ENCODE data around the gene ITPRID2.

Gene ITPRID2

DNA sequence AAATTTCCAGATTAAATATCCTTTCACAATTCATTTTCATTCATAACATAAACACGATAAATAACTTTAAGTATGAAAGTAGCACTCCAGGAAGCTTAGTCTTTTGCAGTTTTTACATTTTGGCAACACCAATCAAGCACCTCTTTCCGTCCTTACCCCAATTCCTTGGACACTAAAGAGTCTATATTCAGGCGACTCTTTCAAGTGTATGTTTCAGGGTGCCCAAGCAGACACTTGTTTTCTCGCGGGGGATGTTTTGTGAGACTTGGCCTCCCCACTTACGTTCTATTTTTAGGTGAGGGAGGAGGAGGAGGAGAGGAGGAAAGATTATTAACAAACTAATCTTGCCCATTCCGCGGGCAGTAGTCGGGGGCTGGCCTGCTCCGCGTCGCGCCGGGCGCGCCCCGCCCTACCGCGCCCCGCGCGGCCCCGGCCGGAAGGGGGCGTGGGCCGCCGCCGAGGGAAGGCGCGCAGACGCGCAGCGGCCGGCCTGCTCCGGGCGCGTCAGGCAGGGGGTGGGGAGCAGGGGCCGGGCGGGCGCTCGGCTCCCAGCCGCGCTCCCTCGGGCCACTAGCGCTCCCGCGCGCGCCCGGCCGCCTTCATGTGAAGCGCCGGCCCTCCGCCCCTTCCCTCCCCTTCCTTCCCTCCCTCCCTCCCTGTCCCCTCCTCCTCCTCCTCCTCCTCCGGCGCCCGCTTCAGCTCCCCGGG lies at the start of gene ITPRID2:
TSS of gene ITPRID2 (plus strand) at position 473 of the 708 bp plus-strand sequence. CDS start 337 bp downstream, outside the sequence.
- DNase-seq (ENCODE audit: low spot score): peak; percentile 89

DNA sequence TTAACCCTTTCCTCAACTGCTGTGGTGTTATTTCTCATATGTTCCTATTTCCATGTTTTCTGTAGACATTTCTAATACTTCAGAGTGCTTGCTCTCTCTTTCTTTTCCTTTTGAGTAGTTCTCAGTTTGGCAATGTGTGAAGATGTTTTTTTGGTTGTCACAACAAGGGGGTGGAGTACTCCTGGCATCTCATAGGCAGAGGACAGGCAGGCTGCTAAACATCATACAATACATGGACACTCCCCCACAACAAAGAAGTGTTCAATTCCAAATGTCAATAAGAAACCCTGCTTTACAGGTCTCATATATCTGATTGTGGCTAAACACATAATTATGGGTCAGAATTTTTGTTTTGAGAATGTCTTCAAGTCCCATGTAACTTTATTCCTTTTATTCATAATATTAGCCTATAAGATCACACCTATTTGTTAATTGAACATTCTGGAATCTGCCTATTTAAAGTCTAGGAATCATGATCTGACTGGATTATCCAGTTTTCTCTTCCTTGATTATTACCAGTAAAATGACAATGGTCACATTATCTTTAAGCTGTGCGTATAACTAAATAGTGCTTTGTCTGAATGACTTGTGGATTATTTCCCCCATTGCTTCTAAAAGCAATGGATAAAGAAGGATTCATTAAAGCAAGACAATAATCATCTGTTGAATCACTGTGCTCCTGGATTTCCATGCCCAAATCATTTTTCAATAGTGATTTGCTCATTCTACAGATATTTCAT lies 46.8 kb upstream of the ITPRID2 start:
- peak; percentile 22 for DNase-seq (ENCODE audit: low spot score)

DNA sequence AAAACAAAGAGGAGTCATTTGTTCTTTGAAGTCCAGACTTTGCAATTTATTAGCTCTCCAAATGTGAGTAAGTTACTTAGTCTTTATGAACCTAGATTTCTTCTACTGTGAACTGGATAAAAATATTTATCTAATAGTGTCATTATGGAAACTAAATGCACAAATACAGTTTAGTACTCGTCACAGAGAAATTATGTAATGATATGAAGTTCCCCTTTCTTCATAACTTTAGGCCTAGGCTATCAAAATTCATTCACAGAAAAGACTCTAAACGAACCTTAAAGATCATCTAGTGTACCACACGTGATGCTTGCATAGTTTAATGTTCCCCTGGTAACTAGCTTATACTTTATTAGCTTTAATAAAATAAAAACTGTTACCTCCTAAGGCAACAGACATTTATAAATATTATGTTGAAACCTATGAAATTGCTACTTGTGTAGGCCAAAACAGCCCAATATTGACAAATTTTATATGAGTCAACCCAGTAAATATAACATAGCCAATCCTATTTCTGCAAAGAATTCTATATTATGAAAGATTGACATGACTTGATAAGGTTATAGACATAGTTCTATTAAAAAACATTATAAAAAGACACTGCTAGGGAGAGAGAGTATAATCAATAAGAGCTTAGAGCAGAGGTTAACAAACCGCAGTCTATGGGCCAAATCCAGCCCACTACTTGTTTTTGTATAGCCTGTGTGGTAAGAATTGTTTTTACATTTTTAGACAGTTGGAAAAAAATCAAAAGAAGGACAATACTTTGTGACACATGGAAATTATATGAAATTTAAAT lies 44.9 kb upstream of the ITPRID2 start:
- no peak for DNase-seq (ENCODE audit: low spot score)

DNA sequence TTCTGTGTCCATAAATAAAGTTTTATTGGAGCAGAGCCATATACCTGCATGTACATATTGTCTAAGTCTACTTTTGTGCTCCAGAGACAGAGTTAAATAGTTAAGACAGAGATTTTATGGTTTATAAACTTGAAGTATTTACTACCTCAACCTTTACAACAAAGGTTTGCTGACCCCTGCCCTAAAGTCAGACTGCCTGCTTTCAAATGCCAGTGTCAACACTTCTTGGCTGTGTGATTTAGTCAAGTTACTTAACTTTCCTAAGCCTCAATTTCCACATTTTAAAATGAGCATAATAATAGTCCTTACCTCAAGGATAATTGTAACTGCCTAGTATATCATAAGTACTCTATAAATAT lies 44.4 kb upstream of the ITPRID2 start:
- no peak for DNase-seq (ENCODE audit: low spot score)

DNA sequence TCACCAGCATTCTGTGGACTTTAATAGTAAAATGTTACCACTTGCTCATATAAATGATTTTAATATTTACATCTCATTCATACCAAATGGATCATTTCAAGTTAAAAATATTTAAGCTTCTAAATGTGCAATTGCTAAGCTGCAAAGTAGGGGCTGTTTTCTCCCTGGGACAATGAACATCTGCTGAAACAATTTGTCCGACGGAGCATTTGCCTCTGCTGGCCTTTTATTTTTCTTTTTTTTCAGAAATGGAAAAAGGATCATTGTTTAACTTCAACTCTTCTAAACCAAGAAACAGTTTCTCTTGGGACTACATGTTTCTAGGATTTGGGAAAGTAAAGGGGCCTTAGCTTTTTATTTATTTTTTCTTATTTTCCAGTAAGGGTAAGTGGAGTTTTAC lies 43.8 kb upstream of the ITPRID2 start:
- no peak for DNase-seq (ENCODE audit: low spot score)

DNA sequence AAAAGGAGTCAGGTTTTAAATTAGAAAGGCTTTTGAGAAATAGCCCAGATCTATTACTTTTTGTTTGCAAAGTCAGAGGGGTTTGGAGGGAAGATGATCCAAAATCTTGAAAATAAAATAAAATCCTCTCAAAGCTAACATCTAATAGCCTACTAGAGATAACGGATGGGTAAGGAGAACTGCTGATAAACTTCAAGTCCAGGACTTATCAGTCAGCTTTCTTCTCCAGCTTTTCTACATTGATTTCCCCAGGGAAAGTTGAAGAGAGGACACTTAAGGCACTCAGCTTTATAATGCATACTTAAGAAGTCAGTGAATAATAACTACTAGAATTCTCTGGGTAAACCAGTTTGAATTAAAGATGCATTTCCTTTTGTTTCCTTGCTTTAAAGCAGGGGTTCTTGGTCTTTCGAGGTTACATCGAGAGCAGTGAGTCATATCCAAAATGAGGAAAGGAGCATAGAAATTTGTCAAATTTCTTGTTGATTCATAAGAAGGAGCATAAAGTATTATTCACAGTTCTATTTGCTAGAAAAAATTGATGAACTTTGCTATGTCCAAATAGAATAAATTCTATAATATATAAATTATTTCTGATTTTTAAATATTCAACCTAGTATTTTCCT lies 43.2 kb upstream of the ITPRID2 start:
- DNase-seq (ENCODE audit: low spot score): no peak

DNA sequence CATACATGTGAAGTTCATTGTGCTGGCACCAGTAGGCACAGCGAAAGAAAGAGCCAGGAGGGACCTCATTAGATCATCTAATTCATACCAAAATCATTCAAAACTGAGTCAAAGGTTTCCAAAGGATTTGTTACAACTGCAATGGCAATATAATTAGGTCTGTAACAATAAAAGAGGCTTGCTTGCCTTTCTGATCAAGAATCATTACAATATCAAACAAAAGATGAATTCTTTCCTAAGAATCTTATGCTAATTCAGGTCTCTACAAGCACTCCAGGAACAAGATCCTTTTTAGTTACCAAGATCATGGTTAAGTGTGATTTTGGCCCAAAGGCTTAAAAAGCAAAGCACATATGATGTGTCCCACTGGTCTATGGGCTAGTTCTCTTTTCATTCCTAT lies 41.9 kb upstream of the ITPRID2 start:
- no peak for DNase-seq (ENCODE audit: low spot score)

DNA sequence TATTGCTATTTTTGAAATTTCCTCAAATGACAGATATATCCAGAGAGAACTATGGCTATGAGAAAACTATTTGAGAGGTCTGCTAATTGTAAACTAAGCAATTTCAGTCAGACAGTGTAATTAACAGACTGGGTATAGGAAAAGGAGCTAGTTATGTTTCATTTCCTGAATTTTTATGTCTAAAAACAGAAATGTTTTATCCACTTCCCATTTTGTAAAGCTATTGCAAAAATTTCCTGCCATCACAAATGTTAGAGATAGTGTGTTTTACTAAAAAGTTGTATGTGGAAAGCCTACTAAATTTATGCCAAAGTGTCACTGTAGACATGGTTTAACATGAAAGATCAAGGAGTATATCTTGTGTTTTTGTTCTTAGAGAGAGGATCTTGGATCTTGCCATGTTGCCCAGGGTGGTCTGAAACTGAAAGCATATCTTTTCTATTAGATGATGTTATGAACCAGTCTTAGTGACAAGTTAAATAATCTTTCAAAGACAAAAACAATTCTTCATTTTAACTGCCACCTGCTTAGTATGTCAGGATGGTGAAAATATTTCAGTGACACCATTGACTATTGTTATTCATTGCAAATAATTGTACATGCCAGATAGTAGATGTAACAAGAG lies 40.5 kb upstream of the ITPRID2 start:
- DNase-seq (ENCODE audit: low spot score): no peak

DNA sequence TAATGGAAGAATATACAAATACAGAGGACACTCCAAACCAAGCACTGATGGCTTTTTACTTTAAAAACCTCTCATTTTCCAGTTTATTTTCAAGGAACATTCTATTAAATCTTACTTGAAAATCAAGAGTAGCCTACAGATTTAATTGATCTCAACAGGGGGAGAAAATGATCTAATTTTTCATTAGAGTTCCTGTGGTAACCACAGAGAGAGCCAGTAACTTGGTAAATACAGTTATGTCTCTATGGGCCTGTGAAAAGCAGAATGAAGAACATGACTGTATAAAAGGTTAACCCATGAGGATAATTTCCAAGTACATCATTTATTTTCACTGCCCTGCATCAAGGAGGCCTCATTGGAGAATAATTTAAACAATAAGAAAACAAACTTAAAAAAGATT lies 39.8 kb upstream of the ITPRID2 start:
- DNase-seq (ENCODE audit: low spot score): no peak

DNA sequence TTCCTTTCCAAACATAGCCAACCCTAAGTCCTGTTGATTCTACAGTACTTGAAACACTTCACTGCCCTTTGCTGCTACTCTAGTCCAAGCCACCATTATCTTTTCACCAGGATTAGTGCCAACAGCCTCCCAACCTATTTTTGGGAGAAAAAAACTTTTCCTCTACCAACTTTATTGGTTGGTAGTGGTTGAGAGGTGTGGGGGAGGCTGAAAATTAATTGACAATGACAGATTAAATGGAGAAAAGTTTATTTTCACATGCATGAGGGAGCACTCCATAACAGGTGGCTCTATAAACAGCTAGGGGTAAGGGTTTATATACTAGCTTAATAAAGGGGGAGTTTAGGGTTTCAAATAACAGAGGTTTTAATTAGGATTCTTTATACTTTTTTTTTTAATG lies 37.8 kb upstream of the ITPRID2 start:
- DNase-seq (ENCODE audit: low spot score): no peak

DNA sequence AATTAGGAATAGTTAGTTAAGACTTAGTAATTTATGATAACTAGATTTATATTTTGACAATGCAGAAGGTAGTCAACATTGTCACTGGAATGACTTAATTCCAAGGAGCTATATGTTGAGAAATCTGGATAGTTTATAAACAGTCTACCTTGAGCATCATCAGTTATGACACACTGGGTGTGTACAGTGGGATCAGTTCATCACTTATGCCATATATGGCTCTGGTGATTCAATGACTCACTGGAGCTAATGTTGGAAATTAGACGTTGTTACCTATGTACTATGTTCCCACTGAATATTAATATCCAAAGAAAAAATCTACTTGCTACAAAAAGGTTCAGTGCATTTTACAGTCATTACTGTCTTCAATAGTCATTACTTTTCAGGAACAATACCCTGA lies 34.0 kb upstream of the ITPRID2 start:
- no peak for DNase-seq (ENCODE audit: low spot score)

DNA sequence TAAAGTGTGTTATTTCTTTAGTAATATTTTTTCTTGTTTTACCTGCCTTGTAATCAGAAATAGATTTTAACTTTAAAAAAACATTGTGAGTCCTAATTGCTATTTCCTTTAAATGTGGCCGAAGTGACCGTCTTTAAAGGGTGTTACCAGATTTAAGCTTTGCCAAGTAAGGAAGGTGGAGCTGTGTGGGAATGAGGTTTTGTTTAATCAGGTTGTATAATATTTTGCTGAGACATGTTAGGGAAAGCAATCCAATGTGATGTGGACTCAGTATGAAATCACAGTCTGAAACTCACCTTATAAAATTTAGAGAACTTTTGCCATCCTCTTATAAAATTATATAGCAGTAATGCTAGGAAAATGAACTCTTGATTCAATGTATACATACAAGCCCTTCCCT lies 32.9 kb upstream of the ITPRID2 start:
- DNase-seq (ENCODE audit: low spot score): no peak

DNA sequence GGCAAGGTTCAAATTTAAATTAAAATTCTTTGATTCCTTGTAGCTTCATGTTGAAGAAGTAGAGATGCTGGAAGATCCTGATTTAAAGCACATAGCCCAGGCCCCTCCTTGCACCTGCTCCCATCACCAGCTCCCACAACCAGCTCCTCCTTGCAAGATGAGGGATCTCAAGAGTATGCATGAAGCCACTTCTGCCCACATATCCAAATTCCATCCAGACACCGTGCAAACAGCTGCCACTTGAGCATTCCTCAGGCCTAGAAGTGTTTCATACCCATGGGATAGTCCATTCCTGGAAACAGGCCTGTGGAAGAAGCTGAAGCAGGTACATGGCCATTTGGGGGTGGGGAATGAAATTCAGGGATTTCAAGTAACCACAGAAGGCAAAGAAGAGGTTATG lies 32.4 kb upstream of the ITPRID2 start:
- no peak for DNase-seq (ENCODE audit: low spot score)

DNA sequence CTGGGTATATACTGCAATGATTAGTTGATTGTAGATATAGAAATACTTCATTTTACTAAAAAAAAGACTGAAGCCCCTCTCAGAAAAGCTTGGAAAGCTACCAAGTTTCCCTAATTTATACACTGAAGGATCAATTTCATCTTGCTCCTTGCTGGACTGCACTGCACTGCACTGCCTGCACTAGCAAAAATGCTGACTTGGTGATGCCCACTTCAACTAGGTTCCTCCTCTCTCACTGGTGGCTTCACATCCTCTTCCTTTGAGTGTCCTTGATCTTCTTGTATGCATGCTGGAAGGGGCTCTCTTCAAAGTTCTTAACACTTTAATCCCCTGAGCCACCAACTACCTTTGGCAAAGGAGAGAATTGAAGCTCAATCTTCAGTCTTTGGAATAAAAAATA lies 31.7 kb upstream of the ITPRID2 start:
- no peak for DNase-seq (ENCODE audit: low spot score)

DNA sequence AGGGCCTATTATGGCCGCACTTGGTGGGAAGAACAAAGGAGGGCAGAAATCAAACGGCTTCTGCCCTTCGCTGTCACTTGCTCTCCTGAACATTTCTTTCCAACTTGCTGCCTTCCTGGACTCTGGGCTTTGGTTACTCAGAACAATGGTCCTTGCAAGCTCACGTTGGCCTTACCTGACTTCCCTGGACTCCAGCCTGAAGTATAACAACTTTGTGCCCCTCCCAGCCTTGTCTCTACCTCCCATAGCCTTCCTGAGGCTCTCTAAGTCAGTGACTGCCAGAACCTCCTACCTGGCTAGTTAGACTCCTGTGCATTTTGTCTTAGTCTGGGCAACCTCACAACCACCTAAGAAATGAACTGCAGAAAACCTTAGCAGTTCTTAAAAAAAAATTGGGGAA lies 30.2 kb upstream of the ITPRID2 start:
- DNase-seq (ENCODE audit: low spot score): no peak

DNA sequence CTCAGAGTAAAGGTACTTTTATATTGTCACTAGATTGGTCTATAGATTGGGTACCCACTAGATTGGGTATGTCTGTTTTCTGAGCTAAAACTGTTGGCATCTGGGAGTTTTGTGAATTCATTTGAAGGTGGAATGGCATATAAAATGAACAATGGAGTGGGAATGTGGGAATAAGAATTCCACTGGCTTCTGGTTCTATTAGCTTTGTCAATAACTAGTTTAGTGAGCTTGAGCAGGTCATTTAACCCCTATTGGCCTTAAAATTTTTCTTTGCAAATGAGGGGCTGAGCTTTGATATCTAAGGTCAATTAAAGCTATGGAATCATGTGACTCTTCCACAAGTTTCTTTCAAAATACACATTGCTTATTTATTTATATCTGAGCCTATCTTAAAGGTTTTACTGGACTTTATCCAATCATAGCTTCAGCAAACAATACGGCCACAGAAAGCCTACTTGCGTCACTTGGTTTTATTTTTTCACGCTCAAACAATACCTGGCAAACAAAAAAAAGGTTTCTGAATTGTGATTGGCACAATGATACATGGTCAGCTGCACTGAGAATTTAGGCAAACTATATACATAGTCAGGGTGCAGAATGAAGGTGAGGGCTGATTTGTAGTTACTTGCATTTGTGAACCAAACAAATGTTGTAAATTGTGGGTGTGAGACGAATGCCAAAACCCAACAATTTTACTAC lies 28.8 kb upstream of the ITPRID2 start:
- DNase-seq (ENCODE audit: low spot score): no peak

DNA sequence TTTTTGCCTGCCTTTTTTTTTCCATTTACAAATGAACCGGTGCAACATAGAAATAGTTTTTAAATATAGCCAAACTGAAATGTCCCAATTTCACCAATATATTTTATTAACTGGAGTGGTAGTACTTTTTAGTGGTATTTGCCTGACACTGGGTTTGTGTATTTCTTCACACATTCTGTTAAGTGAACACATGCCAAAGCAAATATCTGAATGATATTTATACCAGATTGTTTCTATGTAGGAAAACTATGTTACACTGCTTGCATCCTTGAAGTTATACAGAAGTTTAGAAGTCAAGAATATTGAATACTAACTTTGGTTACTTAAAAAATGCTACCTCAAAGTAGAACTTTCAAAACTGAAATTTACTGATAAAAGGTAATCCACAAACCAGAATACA lies 19.4 kb upstream of the ITPRID2 start:
- DNase-seq (ENCODE audit: low spot score): no peak

DNA sequence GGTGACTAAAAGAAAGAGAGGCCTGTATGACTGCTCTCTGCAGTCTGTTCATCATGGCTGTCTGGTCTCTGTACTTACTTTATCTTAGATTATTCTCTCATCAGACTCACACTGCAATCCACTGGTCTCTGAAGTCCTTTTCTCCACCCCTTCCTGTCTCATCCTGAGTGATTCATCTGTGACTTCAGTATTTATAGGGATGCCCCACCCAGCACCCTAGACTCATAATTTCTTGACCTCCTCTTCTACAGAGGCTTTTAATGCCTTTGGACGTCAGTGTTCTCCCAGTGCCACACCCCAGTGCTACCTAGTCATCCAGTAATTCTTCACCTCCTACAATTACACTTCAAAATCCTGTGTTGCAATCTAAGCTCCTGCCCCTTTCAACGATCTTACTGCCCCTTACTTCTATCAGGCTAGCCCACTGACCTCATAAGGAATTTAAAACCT lies 14.9 kb upstream of the ITPRID2 start:
- no peak for DNase-seq (ENCODE audit: low spot score)

DNA sequence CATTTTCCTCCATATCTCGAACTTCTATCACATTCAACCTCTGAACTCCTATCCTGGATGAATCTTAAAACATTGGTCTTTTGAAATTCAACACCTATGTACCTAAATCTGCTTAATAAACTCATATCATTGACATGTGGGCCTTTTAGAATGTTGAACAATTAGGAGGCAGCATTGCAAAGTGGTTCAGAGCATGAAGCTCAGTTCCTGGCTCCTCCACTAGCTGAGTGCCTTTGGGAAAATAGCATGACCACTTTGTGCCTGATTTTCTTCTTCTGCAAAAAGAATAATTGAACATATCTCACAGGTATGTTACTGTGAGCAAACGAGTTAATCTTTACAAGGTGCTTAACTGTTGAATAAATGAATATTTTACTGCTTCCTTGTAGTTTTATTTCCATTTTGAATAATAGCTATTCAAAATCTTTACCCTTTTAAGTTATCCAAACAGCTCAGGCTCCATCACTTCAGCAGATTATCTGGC lies 14.3 kb upstream of the ITPRID2 start:
- no peak for DNase-seq (ENCODE audit: low spot score)

DNA sequence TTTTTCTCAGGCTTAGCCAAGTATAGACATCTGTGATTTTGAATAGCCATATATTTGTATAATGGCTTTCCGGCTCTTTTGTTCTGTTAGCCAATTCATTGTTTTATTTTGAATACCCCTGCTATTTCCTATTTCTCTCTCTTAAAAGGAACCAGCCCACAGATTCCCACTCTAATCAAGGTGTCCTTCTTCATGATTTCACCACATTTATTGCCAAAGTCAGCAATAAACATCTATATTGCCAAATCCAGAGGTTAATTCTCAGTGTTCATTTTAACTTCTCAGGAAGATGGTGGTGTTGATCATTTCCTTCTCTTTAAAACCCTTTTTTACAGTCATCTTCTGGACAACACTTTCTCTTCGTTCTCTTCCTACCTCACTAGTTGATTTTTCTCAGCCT lies 13.1 kb upstream of the ITPRID2 start:
- DNase-seq (ENCODE audit: low spot score): no peak

DNA sequence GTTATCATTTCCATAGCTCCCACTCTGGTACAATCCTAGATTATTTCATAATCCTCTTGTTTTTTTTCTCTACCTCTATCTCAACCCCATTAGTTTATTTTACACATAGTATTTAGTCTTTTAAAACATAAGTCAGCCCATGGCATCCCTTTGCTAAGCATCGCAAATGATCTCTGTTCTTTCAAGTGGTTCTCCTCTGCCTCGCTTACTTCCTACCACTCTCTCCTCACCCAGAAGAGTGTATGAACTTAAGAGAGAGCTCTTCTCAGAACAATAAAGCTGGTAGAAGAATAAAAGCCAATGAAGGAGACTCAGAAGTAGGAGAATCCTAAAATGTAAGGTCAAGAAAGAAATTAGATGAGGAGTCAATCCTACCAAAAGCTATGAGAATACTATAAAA lies 12.2 kb upstream of the ITPRID2 start:
- DNase-seq (ENCODE audit: low spot score): no peak

All from Ammon's horn (tissue), 1 donor.